GM19397 (cell line): ENCODE measurements around the gene TMEM175.
"Not testable (repeated sequence)": the region's sequence is repeated elsewhere in the genome, so short reads cannot be mapped to it uniquely, and the experiment has no call there.

Experiments
- ATAC-seq: cut with Tn5 transposase; IDR thresholded peaks from one replicate; pipeline ENCODE4 v1.9.1; 2021; ENCODE audit warnings: mild to moderate bottlenecking, moderate library complexity; ENCODE audit not compliant: unreplicated experiment

TMEM175 gene

DNA sequence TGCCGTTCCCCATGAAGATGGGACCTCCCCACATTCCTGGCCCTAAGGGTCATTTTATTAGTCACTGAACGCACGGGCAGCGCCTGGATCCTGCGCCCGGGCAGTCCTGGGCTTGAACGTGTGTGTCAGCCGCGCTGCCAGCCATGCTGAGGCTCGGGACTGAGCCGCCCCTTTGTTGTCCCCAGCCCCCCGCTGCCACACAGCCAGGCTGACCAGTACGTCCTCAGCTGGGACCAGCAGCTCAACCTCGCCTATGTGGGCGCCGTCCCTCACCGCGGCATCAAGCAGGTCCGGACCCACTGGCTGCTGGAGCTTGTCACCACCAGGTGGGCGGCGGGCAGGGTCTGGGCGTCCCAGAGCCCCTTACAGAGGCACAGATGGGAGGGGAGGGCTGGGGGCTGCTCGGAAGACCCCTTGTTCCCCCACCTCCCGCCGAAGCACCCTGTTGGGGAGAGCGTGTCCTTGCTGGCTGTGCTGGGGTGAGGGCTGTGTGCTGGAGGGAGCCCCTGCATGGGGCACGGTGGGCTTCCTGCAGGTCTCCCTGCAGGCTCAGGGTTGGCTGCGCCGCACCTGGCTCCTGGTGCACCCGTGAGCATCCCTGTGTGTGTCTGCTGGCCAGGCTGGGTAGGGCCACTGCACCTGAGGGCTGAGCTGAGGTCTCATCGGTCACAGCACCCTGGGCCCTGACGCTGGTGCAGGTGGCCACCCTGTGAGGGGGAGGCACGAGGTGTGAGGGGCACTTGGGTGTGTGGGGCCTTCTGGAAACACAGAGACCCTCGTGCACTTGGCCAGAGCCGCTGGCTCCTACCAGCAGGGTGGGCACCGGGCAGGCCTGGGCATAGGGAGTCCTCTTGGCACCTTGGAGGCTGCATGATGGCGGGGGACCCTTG, 55.6 kb downstream of the TMEM175 start:
- ATAC-seq, result no peak

DNA sequence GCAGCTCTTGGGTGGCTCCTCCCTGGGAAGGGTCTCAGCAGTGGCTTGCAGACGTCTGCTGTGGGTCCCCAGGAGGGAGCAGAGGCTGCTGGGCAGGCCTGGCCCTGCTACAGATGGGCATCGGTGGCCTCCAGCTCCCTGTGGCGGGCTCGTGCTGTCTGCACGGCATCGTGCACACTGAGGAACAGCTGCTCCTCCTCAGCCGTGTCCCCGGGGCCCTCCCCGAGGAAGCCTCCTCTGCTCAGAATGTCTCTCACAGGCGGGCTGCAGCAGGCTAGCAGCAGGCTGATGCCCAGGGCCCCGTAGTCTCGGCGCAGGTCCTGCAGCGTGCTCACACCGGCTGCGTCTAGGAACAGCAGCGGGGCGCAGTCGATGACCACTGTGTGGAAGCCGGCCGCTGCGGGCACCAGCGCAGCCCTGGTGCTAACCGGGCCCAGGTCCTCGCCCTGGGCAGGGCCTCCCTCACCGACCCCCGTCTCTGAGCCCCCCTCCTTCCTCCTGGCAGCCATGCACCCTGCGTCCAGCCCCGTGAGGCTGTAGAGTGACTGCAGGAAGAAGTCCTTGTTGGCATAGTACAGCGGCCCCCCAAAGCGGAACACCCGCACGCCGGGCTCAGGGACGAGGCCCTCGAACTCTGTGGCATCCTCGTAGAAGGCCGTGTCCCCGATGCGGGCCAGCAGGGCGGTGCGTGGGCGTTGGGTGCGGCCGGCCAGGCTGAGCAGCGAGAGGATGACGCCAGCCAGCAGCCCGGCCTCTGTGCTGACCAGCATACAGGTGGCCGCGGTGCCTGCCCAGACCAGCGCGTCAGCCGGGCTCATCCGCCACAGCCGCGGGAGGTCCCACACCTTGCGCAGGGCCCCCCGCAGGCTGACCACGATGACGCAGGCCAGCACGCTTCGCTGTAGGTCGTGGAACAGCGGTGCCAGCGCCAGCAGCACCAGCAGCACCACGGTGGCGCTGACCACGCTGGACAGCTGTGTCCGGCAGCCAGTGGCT, 56.8 kb downstream of the TMEM175 start:
- no peak for ATAC-seq

DNA sequence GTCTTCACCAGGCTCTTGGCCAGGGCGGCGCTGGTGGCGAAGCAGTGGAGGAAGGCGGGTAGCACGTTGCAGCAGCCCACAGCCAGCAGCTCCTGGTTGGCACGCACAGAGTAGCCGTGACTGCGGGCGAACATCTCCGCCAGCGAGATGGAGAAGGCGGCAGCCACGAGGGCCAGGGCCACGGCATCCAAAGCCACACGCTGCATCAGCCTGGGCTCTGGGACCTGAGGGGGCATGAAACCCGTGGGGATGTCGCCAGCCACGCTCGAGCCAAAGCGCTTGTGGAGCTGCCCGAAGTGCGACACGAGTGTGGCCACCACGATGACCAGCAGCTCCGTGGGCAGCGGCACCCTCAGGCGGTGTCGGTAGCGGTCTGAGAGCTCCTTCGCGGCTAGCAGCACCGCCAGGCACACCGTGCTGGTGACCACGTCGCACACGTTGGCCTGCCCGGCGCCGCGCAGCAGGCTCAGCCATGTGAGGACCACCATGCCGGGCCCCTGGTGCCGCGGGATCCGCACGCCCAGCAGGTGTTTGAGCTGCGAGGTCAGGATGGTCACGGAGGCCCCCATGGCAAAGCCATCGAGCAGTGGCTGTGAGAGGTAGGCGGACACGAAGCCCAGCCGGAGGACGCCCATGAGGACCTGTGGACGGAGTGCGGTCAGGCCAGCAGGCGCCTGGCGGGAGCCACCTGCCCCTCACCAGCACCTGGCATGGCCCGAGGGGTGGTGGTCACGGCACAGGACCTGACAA, 57.6 kb downstream of the TMEM175 start:
- ATAC-seq, result no peak

DNA sequence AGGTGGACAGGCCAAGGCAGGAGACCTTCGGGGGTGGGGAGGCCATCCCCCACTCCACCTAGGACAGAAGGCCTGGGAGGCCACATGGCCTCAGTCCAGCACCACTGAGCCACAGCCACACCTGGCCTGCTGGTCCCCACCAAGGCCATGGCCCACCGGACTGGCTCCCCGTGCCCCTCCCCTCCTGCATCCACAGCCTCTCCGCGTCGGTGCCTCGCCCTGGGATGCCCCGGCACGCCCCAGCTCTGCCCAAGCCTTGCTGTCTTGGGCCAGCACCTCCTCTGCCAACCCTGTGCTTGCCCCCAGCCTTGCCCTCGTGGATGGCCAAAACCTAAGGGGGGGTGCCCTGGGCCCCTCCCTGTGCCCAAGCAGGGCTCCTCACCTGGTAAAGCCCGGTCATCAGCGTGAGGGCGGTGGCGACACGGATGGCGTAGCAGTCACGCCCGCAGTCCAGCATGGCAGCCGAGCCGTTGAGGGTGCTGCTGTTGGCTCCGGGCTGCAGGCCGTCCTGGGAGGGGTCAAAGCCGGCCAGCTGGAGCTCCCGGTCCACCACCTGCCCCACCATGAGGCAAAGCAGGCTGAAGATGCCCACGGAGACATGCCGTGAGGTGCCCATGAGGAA, 58.6 kb downstream of the TMEM175 start:
- ATAC-seq, result no peak

DNA sequence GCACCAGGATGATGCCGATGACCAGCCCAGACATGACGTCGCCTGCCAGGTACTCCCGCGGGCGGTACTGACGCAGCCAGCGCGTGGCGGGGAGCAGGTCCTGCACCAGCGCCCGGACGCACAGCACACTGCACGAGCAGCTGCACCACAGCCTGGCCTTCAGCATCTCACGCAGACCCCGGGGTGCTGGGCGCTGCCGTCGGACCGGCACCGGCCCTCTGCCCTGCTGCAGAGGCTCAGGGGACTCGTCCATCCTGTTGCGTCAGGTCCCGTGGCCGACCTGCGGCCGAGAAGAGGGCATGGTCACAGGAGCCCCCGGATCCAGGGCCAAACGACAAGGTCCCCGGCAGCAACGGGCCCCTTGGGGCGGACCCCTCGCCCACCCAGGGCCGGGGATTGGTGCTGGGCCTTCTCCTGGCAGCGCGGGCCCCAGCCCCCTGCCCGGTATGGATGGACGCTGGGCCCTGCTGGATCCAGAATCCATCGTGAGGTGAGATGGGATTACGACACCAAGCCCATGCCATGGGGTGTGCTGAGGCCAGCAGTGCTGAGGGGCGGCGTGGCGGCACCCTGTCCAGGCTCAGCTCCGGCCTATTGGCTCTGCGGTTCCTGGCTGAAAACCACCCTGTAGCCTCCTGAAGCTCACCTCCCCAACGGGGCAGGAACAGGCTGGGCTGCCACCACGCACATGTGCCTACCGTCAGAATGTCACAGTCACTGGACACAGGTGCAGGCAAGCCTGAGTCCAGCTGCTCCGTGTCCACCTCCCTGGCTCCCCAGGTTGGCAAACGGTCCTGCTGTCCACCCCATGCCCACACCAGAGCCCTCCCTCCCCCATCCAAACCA, 59.4 kb downstream of the TMEM175 start:
- ATAC-seq, result no peak

DNA sequence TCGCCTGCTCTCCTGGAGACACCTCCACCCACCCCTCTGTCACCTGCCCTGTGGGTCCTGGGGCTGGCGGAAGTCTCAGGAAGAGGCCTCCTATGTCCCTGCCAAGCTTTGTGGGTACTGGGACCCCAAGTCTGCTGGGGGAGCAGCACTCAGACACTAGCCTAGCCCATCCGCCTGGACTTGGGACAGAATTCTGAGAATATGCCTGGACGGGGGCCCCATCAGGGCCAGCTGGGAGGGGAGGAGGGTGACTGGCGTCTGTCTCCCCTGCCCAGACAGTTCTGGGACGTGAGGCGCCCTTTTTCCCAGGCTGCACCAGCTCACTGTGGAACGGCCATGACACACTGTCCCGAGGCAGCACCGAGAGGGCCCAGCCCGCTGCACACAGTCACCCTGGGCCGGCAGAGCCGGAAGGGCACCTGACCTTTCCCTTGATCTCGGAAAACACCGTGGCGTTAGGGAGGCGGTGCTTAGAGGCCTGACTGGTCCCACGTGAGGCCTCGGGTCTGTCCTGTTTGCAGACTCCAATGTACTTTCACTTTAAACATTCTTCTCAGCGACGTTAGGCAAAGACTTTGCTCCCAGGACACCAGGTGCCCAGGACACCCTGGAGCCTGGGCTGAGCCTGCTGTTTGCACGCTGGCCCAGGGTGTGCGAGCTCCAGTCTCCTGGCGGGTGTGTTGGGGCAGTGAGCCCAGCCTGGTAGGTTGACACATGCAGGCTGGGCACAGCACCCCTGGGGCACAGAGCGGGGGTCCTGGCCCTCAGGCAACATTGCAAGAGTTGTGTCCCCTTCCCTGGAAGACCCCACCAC, 60.2 kb downstream of the TMEM175 start:
- ATAC-seq, result no peak

DNA sequence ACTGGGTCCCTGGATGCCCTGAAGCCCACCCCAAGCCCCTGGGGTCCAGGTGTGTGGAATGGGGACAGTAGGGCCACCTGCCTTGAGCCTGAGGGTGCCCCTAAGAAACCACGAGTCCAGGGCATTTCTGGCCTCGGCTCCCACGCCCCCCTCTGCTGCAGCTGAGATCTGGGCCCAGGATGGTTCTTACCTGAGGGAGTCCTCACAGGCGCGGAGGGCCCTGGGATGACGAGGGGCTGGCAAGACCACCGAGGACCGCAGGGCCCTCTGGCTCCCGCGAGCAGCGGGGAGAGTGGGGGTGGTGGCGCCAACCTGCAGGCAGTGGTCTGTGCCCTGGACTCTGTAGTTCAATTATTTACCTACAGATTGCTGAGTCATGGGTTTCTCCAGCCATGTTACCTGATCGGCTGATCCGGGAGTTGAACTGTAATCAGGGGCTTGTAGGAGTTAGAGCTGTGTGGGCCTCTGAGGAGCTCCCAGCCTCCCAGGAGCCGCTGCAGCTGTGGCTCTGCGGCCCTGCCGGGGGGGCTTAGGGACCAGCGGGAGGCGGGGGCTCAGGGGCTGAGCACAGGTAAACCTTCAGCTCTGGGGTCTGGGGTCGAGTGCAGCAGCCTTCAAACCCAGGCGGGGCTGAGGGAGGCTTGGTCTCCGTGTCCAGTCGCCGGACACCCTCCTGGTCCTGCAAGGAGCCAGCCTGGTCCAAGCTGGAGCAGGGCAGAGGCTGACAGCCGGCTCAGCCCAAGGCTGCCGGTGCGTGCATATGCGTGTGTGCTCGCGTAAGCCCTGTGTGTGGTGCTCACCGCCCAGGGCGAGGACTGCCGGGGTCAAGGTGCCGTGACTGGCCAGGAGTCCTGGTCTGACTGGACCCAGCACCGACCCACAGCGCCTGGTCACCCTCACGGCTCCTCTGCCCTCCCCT, 61.1 kb downstream of the TMEM175 start, which contains the start of gene SLC26A1:
TSS of gene SLC26A1 (minus strand) at position 294 of the 919 bp plus-strand sequence. CDS start 1,701 bp downstream, outside the sequence.
- ATAC-seq, result no peak

DNA sequence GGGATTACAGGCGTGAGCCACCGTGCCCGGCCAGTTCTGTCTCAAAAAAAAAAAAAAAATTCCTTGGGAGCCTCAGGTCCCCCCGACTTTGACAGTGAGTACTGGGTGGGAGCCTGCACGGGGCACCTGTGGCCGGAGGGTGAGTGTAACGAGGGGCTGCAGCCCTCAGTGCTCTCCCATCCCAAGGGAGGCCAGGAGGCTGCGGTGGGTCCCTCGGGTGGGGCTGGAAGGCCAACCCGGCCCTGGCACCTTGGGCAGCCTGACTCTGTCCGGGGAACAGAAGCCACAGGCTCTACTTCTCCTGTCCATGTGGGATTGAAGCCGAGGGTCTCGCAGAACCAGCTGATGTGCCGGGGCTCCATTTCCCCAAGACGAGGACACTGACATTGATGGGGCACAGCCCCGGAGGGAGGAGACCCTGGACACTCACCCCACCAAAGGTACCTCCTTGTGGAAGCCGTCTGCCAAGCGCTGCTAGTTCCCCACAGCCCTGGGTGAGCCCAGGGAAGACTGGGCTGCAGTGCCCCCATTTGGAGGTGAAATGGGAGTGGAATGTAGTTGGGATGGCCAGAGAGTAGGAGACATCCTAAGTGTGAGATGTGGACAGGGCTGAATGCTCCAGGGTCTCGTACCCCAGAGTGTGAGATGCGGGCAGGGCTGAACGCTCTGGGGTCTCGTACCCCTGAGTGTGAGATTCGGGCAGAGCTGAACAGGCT, 63.2 kb downstream of the TMEM175 start:
- ATAC-seq, result no peak

DNA sequence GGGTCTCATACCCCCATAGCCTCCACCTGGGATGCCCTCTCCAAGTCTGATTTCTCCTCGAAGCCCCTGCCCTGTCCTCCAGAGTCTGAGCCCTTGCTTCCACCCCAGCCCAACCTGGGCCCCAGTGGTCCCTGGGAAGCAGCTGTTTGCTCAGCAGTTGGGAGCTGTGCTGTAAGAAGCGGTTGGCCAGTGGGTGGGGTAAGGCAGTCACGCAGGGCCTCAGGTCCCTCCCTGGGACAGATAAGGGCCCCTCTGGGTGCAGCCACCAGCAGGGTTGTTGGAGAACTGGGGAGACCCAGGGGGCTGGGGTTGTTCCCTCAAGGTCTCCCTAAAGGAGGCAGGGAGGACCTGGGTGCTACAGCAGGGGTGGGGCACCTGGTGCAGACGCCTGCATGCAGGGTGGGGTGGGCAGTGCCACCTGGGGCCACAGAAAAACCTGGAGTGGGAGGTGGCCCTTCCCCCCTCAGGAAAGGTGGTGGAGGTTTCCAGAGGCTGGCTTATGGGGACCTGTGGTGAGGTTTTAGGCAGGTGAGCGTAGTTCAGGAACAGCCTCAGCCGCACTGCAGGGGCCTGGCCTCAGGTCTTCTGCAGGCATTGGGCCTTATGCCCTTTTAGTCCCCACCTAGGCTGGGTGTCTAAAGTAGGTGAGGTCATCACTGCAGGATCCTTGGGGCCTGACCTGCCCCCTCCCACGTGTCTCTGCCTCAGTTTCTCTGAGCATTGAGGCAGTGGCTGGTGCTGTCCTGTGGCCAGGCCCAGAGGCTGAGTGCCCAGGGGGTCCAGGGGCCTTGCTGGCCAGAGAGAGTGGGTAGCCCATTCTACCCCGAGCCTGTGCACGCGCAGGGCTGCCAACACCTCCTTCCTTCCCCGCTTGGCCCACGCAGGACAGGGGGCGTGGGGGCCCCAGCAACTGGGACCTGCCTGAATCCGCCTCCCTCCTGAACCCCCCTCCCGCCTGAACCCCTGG, 64.1 kb downstream of the TMEM175 start:
- no peak for ATAC-seq

DNA sequence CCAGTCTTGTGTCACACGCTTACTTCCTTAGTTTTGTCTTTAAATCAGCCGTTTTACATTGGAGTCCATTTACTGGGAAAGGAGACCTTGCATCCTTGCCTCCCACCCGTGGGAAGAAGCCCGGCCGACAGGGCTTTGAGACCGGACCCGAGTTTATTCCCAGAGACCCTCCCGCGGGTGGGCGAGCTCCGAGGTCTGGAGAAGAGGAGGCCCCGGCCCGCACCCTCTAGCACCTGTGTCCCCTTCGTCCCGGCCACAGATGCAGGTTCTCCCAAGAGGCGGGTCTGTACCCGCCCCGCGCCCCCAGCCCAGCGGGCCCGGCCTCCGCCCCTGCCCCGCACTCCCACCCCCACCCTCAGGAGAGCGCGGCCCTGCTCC, 64.7 kb downstream of the TMEM175 start:
- ATAC-seq, result no peak

DNA sequence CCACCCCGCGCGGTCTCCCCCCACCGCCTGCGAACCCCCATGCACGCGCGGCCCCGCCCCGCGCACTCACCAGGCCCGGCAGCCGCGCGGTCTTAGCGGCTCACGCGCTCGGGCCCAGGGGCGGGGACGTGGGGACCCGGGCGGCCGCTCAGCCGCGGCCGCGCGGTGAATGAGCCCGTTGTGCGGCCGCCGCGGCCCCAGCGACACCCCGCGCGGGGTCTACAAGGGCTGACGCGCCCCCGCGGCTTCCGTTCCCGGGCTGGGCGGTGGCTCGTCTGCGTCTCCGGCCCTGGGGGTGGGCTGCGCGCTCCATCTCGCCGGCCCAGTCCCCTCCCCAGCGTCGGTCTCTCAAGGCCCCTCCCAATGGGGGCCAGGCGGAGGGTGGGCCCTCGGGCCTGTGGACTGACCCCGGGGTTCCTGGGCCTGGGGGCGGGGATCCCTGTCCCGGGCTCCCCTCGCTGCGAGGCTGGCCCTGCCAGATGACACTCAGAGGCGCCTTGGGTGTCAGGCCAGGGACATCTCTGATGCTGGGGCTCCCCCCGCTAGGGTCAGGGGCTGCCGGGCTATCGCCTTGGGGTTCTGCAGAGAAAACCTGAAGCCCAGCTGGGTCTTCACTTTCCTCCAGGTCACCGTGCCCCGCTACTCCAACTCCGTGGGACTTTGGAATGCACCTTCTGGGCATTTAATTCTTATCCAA, 65.3 kb downstream of the TMEM175 start:
- no peak for ATAC-seq

DNA sequence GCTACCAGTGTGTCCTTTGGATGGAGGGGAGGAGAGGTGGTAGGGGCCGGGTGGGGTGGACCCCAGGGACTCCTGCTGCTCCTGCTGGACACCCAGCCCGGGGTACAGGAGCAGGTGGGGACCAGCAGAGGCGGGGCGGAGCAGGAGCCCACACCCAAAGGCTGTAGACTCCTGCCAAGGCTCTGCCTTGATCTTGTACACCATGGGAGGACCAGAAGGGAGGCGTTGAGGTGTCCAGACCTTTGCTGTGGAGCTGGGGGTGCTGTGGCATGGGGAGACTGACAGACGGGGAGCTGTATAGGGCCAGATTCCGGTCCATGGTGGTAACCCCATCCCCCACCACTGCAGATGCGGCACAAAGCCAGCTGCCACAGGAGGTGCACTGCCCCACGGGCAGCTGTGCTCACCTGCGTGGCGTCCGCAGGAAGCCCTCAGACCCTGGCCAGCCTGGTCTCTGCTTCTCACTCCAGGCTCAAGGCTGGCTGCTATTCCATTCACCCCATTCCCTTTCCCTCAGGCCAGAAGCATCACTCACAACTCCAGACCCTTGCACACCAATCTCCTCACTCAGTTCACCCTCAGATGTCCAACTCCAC, 65.9 kb downstream of the TMEM175 start:
- no peak for ATAC-seq

DNA sequence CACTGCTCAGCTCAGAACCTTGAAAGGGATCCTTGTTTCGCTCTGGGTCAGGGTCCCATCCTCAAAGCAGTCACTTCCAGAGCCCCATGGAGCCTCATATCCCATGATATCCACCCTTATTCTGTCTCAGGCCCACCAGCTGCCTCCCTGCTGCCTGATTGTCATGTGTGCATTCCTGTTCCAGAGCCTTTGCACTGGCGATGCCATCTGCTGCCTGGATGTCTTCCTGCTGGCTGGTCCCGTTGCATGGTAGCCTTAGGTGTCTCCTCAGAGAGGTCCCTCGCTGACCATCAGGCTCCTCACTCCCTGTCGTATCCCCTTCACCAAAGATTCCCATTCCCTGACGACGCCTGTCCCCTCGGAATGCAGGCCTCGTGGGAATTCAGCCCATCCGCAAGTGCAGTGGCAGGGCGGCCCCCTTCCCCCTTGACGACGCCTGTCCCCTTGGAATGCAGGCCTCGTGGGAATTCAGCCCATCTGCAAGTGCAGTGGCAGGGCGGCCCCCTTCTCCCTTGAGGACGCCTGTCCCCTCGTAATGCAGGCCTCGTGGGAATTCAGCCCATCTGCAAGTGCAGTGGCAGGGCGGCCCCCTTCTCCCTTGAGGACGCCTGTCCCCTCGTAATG, 67.1 kb downstream of the TMEM175 start:
- ATAC-seq, result not testable (repeated sequence)

DNA sequence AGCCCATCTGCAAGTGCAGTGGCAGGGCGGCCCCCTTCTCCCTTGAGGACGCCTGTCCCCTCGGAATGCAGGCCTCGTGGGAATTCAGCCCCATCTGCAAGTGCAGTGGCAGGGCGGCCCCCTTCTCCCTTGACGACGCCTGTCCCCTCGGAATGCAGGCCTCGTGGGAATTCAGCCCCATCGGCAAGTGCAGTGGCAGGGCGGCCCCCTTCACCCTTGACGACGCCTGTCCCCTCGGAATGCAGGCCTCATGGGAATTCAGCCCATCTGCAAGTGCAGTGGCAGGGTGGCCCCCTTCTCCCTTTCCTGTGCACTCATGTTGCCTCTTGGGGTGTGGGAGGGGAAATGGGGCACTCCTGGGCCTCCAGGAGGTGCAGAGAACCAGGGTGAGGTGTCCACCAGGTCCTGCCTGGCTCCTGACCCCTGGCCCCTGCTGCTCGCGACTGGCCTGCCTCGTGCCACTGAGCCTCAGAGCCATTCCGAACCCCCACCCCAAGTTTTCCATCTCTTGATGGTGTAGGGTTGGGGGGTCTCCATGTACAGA, 67.7 kb downstream of the TMEM175 start:
- ATAC-seq, result no peak
